AG09309 (cell line): ENCODE measurements around the gene KRTAP3-1.

Experiments
- DNase-seq: peaks from one replicate; pipeline ENCODE4 v3.0.0-alpha.2; 2010; ENCODE audit warnings: low read depth
- H3K4me3 ChIP-seq: 2 replicates; pipeline ENCODE4 v1.5.1; 2011; ENCODE audit warnings: mild to moderate bottlenecking, low read depth, low read length, moderate library complexity; ENCODE audit not compliant: control insufficient read depth
- CTCF ChIP-seq: IDR thresholded peaks from 2 replicates; pipeline ENCODE4 v1.5.1; 2011; ENCODE audit warnings: mild to moderate bottlenecking, low read depth, low read length, inconsistent platforms; ENCODE audit not compliant: insufficient read depth, control insufficient read depth; ENCODE audit errors: missing control alignments

KRTAP3-1 gene

DNA sequence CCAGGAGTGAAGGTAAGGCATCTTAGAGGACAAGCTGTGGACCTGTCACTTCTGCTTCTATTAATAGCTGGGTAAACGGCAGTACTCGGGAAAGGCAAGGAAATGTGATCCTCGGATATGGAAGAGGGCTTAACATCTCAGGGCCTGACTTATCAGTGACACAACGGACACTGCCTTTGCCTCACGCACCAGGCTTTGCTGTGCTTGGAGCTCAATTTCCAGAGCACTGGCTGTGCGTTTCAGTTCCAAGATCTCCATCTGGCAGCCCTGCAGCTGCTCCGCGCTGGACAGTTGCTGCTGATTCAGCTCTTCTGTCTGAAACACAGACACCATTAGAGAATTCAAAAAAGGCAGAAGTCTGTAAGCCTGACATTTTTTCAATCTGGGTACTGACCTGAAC lies 28.3 kb downstream of the KRTAP3-1 start:
- no peak for DNase-seq
- TF ChIP-seq CTCF = no peak
- no peak overlapping the region for H3K4me3 ChIP-seq

GRCh38 chr17:40980117-40980516 lies 28.8 kb downstream of the KRTAP3-1 start:
- TF ChIP-seq CTCF = no peak
- DNase-seq = no peak
- H3K4me3 ChIP-seq = no peak overlapping the region

- no peak overlapping the region for H3K4me3 ChIP-seq
- DNase-seq = no peak
- no peak for TF ChIP-seq CTCF
Observed at GRCh38 chr17:40978575-40979151, 30.3 kb downstream of the KRTAP3-1 start.

GRCh38 chr17:40975516-40975915 lies 33.4 kb downstream of the KRTAP3-1 start:
- TF ChIP-seq CTCF = no peak
- no peak for DNase-seq
- H3K4me3 ChIP-seq = no peak overlapping the region

DNA sequence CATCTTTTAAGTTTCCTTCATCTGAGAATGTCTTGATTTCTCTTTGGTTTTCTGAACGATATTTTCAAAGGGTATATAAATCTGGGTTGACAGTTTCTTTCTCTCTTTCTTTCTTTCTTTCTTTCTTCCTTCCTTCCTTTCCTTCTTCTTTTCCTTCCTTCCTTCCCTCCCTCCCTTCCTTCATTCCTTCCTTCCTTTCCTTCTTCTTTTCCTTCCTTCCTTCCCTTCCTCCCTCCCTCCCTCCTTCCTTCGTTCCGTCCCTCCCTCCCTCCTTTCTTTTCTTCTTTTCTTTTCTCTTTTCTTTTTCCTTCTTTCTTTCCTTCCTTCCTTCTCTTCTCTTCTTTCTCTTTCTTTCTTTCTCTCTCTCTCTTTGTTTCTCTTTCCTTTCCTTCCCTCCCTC lies 34.6 kb downstream of the KRTAP3-1 start:
- DNase-seq = no peak
- no peak for TF ChIP-seq CTCF
- H3K4me3 ChIP-seq = no peak overlapping the region

- no peak for TF ChIP-seq CTCF
- no peak for DNase-seq
- no peak overlapping the region for H3K4me3 ChIP-seq
Observed at GRCh38 chr17:40967582-40967981, 41.3 kb downstream of the KRTAP3-1 start.

DNA sequence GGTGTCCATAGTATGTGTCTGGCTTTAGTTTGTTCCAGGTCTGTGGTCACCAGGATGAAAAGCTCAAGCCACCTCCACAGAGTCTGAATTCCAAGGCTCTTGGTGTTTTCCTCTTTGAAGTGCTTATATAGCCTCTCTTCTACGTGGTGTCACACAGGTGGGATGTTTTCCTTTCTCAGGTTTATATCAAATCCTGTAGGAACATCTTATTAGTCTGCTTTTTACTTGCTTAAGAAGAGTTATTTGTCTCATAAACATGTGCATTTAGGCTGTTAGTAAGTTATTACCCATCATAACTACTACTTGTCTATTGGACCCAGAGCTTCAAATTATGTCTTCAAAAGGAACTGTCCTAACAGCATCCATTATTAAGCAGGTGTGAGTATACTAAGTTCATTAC lies 42.1 kb downstream of the KRTAP3-1 start, which contains the start of gene KRT39:
Gene KRT39, minus strand, starts transcription at position 101 of the 400 bp plus-strand sequence. Its CDS starts 92 bp downstream, at position 9.
- no peak for TF ChIP-seq CTCF
- H3K4me3 ChIP-seq = no peak within 1 kb of the TSS
- DNase-seq = no peak
